Measurements from ENCODE around the gene SHISA9.
"Not testable (repeated sequence)": the region's sequence is repeated elsewhere in the genome, so short reads cannot be mapped to it uniquely, and the experiment has no call there.

Gene SHISA9

GRCh38 chr16:12900156-12900555, 1.2 kb upstream of the SHISA9 start:
- DNase-seq (ENCODE audit: low spot score), result no peak

- no peak for DNase-seq (ENCODE audit: low spot score)
These were observed 697 bp upstream of the SHISA9 start for GRCh38 chr16:12900599-12901203.

- peak; percentile 52 for DNase-seq (ENCODE audit: low spot score)
These were observed 198 bp upstream of the SHISA9 start for GRCh38 chr16:12901204-12901596.

GRCh38 chr16:12902511-12903372, 1.3 kb downstream of the SHISA9 start:
- peak; percentile 37 for DNase-seq (ENCODE audit: low spot score)

GRCh38 chr16:12903407-12904328, 2.3 kb downstream of the SHISA9 start:
- peak; percentile 3 for DNase-seq (ENCODE audit: low spot score)

- DNase-seq (ENCODE audit: low spot score), result no peak
These were observed 2.9 kb downstream of the SHISA9 start for GRCh38 chr16:12904329-12904671.

- DNase-seq (ENCODE audit: low spot score), result no peak
These were observed 4.9 kb downstream of the SHISA9 start for GRCh38 chr16:12906271-12906670.

GRCh38 chr16:12906765-12907516, 5.5 kb downstream of the SHISA9 start:
- no peak for DNase-seq (ENCODE audit: low spot score)

GRCh38 chr16:12907670-12908233, 6.4 kb downstream of the SHISA9 start:
- DNase-seq (ENCODE audit: low spot score), result peak; percentile 33

- DNase-seq (ENCODE audit: low spot score), result no peak
These were observed 15.8 kb downstream of the SHISA9 start for GRCh38 chr16:12917246-12917645.

- no peak for DNase-seq (ENCODE audit: low spot score)
These were observed 16.3 kb downstream of the SHISA9 start for GRCh38 chr16:12917653-12918052.

GRCh38 chr16:12920739-12921138, 19.3 kb downstream of the SHISA9 start:
- DNase-seq (ENCODE audit: low spot score), result no peak

- not testable (repeated sequence) for DNase-seq (ENCODE audit: low spot score)
These were observed 22.2 kb downstream of the SHISA9 start for GRCh38 chr16:12923640-12924039.

GRCh38 chr16:12925026-12925800, 23.8 kb downstream of the SHISA9 start:
- no peak for DNase-seq (ENCODE audit: low spot score)

GRCh38 chr16:12927591-12927990, 26.2 kb downstream of the SHISA9 start:
- no peak for DNase-seq (ENCODE audit: low spot score)

- no peak for DNase-seq (ENCODE audit: low spot score)
These were observed 29.5 kb downstream of the SHISA9 start for GRCh38 chr16:12930881-12931280.

GRCh38 chr16:12936391-12936790, 35.0 kb downstream of the SHISA9 start:
- no peak for DNase-seq (ENCODE audit: low spot score)

GRCh38 chr16:12941896-12942295, 40.5 kb downstream of the SHISA9 start:
- no peak for DNase-seq (ENCODE audit: low spot score)

GRCh38 chr16:12942861-12943260, 41.5 kb downstream of the SHISA9 start:
- no peak for DNase-seq (ENCODE audit: low spot score)

- no peak for DNase-seq (ENCODE audit: low spot score)
These were observed 42.9 kb downstream of the SHISA9 start for GRCh38 chr16:12944300-12944699.

GRCh38 chr16:12951392-12951791, 50.0 kb downstream of the SHISA9 start:
- DNase-seq (ENCODE audit: low spot score), result no peak

Data from Ammon's horn (tissue), 1 donor.